Chondrocyte (in vitro differentiated cells): ENCODE results near the gene NR5A2. TPM values are rescaled to one million over a fixed set of nuclear protein-coding genes. Genes with fewer than 3 reads are reported as not detected.

Source experiments
- DNase-seq: peaks from one replicate; pipeline ENCODE4 v3.0.0; 2021; ENCODE audit warnings: mixed read lengths, low spot score
- H3K27ac Mint-ChIP-seq: one replicate; pipeline ENCODE4 v1.8.0; 2021; ENCODE audit warnings: mild to moderate bottlenecking, moderate library complexity, mixed read lengths; ENCODE audit not compliant: unreplicated experiment
- H3K27me3 Mint-ChIP-seq: 2 replicates; pipeline ENCODE4 v1.8.0; 2021; ENCODE audit warnings: low read depth, mixed read lengths
- H3K36me3 Mint-ChIP-seq: 2 replicates; pipeline ENCODE4 v1.8.0; 2021; ENCODE audit warnings: low read depth, mixed read lengths
- H3K4me1 Mint-ChIP-seq: 2 replicates; pipeline ENCODE4 v1.8.0; 2021; ENCODE audit warnings: low read depth, mild to moderate bottlenecking, mixed read lengths
- H3K4me3 Mint-ChIP-seq: one replicate; pipeline ENCODE4 v1.8.0; 2021; ENCODE audit warnings: mild to moderate bottlenecking, moderate library complexity, mixed read lengths; ENCODE audit not compliant: unreplicated experiment
- H3K9me3 Mint-ChIP-seq: 2 replicates; pipeline ENCODE4 v1.8.0; 2021; ENCODE audit warnings: low read depth, mixed read lengths
- total RNA-seq: library from RNA; stranded (reverse); gene quantifications from 3 replicates; pipeline ENCODE4 v1.2.1, GENCODE V29; 2021
- TF ChIP-seq, protein P1 (sequence below): fragments of 200-600 bp; sonication (generic); IDR thresholded peaks from 2 replicates; pipeline ENCODE4 v1.5.0; 2021; ENCODE audit warnings: antibody characterized with exemption, mild to moderate bottlenecking, moderate library complexity

The NR5A2 gene
- total RNA-seq, 1 donor from 2014 or later: not detected

DNA sequence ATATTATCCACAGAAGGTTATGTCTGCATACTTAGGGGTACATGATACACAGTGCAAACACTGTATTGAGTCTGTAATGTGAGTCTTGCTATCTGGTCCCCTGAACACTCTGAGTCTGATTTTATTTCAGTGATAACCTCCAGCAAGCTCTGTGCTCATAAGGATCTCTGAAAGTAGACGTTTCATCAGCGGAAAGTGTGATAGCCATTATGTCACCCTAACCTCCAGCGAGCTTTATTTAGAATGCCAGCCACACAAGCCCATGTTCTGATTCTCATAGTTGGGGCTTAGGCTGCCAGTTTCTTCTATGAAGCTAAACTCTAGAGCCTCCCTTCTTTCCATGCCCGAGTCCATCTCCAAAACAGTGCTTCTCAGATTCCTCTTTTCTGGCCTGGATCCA is 3.3 kb downstream of the NR5A2 start:
- Mint-ChIP-seq H3K27me3 (peaks cover 43% of the 10 kb centered on the region), H3K36me3 (no peaks in the 10 kb centered on the region), H3K4me1 (peaks cover 13% of the 10 kb centered on the region), H3K9me3 (no peaks in the 10 kb centered on the region), H3K4me3 (no peak overlapping the region), H3K27ac (no peak overlapping the region)
- TF ChIP-seq, protein P1, sequence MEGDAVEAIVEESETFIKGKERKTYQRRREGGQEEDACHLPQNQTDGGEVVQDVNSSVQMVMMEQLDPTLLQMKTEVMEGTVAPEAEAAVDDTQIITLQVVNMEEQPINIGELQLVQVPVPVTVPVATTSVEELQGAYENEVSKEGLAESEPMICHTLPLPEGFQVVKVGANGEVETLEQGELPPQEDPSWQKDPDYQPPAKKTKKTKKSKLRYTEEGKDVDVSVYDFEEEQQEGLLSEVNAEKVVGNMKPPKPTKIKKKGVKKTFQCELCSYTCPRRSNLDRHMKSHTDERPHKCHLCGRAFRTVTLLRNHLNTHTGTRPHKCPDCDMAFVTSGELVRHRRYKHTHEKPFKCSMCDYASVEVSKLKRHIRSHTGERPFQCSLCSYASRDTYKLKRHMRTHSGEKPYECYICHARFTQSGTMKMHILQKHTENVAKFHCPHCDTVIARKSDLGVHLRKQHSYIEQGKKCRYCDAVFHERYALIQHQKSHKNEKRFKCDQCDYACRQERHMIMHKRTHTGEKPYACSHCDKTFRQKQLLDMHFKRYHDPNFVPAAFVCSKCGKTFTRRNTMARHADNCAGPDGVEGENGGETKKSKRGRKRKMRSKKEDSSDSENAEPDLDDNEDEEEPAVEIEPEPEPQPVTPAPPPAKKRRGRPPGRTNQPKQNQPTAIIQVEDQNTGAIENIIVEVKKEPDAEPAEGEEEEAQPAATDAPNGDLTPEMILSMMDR: no peak
- no peak for DNase-seq

- DNase-seq: no peak
- TF ChIP-seq, protein P1: no peak
- no peaks in the 10 kb centered on the region for H3K9me3 Mint-ChIP-seq
- no peak overlapping the region for H3K27ac Mint-ChIP-seq
- H3K4me1 Mint-ChIP-seq: peaks cover 11% of the 10 kb centered on the region
- no peaks in the 10 kb centered on the region for H3K36me3 Mint-ChIP-seq
- H3K27me3 Mint-ChIP-seq: peaks cover 56% of the 10 kb centered on the region
- no peak overlapping the region for H3K4me3 Mint-ChIP-seq
Observed at GRCh38 chr1:200033511-200034261, 6.2 kb downstream of the NR5A2 start.

- Mint-ChIP-seq H3K27ac (no peak overlapping the region), H3K9me3 (no peaks in the 10 kb centered on the region), H3K4me1 (peaks cover 11% of the 10 kb centered on the region), H3K27me3 (peaks cover 56% of the 10 kb centered on the region), H3K4me3 (no peak overlapping the region), H3K36me3 (no peaks in the 10 kb centered on the region)
- DNase-seq: no peak
- TF ChIP-seq, protein P1: no peak
Observed at GRCh38 chr1:200034262-200034557, 6.7 kb downstream of the NR5A2 start.

DNA sequence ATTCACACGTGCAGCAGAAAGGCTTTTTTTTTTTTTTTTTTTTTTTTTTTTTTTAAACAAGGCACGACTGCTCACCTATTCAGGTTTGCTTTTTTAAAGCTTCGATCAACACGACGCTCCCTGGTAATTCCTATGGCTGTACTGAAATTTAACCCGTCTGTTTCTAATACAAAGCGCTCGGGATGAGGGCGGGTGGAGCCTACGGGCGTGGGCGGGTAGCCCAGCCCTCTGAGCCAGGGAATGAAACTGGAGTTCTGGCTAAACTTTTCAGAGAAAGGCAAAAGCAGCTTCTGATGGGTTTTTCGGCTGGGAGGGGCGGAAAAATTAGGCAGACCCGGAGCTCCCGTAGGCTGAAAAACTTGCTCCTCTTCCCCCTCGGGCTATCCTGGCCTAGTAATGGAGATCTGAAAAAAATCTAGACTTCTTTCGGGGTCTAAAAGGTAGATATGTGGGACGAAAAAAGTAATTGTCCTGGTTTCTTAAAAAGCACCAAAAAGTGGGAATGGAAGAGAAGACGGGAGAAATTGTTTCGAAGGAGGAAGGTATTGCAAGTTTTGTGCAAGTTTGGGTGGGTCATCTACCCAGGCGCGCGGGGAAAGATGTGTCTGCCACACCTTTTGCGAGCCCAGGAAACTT is 7.4 kb downstream of the NR5A2 start:
- no peaks in the 10 kb centered on the region for H3K9me3 Mint-ChIP-seq
- peaks cover 52% of the 10 kb centered on the region for H3K27me3 Mint-ChIP-seq
- no peak overlapping the region for H3K27ac Mint-ChIP-seq
- H3K4me3 Mint-ChIP-seq: no peak overlapping the region
- no peaks in the 10 kb centered on the region for H3K36me3 Mint-ChIP-seq
- H3K4me1 Mint-ChIP-seq: peaks cover 9% of the 10 kb centered on the region
- no peak for DNase-seq
- TF ChIP-seq, protein P1: no peak

DNA sequence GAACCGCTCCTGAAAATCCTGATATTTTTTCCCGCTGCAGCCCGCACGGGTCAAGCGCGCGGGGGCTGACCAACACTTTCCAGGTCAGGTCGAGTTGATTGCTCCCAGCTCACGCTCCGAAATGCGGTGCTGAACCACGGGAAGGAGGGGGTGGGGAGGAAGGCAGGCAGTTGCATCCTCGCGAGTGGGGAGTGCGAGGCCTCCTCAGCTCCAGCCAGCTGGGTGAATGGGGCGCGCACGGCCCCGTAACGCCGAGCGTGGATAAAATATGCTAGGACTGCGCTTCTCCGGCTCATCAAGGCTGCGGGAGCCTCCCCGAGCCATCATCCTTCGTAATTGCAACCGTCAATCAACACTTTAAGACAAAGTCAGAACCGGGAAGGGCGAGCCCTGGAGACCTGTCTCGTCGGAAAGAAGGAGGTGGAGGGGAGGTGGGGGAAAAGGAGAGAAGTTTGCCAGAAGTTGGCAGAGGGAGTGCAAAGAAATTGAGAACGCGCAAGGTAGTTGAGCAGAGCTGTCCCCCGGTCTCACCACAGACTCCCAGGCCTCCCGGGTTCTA is 8.0 kb downstream of the NR5A2 start:
- Mint-ChIP-seq H3K27me3 (peaks cover 52% of the 10 kb centered on the region), H3K4me3 (no peak overlapping the region), H3K36me3 (no peaks in the 10 kb centered on the region), H3K9me3 (no peaks in the 10 kb centered on the region), H3K4me1 (peaks cover 15% of the 10 kb centered on the region), H3K27ac (no peak overlapping the region)
- TF ChIP-seq, protein P1: no peak
- no peak for DNase-seq
